MV-4-11 (cell line): ENCODE data around the gene ARHGEF28.

Experiments
- DNase-seq: peaks from one replicate; lab custom pipeline; 2025; lab: John Stamatoyannopoulos, UW

The ARHGEF28 gene

DNA sequence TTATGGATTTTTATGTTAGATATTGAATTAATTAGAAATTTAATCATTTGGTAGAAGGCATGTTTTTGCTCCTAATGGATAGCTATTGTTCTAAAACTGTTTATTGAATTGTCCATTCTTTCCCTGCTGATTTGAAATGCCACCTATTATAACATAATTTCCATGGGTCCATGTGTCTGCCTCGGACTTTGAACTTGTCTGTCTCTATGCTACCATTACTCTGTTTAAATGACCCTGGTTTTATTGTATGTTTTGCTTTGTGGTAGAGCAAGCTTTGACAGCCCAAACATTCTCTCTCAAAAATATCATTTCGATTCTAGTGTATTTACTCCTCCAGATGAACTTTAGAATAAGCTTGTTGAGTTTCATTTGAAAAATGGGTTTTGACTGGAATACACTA lies 120.6 kb downstream of the ARHGEF28 start:
- no peak for DNase-seq

DNA sequence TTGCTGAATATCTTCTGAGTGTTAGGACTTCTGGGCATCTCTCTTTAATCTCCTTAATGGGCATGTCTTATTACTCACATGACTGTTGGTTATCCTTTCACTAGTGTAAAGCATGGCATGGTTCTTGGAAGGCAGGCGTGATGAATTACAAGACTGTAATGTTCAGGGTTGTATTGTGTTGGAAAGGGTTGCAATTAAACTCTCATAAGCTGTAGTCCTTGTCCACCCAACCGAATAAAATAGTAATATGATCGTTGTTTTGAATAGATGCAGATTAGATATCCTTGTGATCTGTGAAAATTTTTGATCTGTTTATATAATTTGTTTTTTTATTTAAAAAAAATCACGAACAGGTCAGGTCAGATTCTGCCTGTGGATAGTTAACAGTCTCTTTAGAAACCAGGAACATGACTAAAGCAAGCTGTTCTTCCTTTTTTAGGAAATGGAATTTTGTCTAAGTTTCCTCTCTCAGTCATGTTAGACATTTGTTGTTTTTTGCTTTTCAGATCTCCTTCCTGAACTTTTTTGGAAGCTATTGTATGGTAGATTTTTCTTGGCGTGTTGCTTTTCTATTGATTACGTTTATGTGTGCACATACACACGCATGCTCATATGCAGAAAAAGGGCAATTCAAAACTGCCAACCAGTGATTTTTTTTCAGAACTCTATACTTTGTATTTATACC lies 121.8 kb downstream of the ARHGEF28 start:
- DNase-seq: no peak

DNA sequence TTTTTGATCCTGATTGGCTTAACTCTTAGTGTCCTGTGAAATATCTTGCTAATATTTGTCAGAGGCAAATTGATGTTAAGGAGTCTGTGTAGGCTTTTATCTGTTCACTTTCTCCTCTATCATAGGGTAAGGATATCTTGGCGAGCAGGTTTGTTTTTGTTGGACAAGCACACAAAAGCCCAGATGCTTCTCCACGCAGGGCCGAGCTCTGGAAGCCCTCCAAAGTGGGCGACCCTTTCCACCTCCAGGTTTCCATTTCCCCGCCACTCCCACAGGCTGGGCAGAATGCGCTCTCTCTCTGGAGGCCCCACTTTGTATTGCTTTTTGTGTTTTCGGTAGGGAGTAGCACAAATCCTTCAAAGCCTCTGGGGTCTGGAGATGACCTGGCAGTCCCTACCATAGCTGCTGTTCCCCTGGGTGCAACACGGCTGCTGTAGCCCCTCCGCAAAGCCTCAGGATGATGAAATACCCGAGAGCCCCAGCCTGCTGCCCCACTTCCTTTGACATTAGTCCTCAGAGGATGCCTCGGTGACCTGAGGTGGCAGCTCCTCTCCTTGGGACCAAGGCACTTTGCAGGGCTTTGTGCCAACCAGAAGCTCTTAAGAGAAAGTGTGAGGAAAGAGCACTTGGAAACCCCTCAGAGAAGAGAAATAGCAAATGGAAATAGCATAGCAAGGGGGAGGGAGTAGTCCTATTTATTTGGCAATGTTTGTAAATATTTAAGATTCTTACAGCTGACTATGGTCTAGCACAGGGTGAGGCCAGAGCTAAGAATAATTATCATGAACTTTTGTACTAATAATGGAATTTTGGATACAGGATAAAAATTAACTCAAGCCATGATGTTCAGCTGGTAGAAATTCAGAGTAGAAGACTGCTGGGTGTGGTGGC lies 122.8 kb downstream of the ARHGEF28 start:
- DNase-seq: no peak

DNA sequence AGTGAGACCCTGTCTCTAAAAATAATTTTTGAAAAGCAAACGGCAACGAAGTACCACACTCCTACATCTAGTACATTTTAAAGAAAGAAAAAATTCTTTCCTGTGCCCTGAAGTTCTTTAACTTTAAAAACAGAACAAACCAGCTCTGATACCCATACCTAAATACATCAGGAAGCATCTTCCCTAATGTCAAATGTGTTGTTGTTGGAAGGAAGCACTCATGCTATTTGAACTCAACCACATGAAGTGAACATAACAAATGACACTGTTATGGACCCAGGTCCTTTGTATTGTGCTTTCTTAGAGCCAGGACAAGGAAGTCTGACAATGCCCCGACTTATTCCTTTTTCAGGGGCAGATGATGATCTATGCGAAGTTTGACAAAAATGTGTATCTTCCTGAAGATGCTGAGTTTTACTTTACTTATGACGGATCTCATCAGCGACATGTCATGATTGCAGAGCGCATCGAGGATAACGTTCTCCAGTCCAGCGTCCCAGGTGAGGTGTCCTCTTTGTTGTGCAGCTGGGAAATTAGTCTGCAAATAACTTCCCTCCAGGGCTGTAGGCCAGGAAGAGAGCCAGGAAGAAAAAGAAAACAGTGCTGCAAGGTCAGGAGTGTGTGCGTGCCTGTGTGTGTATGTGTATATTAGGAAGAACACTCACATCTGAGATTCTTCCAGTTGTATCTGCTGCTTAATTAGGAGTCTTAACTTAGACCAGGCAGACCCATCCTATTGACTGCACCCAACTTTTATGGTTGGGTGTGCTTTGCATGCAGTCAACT lies 123.7 kb downstream of the ARHGEF28 start:
- no peak for DNase-seq

DNA sequence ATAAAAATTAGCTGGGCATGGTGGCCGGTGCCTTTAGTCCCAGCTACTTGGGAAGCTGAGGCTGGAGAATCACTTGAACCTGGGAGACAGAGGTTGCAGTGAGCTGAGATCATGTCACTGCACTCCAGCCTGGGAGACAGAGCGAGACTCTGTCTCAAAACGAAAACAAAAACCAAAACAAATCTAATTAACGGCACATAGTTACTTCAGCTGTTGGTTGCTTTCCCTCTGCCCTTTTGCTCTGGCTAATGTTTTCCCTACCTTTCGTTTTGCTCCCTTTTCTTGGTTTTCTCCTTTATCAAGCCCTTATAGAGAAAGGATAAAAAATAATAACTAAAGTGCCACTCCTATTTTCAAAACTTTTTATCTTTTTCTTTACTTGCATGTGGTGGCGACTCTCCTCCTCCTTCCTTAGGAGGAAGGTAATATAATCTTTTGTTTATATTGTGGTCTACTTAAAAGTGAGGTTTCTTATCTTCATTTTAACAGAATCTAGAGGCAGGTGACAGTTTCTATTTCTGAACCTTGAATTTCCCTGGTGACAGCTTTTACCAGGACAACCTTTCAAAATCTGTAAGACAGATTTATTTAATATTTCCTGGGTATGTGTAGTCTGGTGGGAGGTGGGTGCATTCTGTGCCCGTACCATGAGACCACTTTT lies 125.4 kb downstream of the ARHGEF28 start:
- no peak for DNase-seq

DNA sequence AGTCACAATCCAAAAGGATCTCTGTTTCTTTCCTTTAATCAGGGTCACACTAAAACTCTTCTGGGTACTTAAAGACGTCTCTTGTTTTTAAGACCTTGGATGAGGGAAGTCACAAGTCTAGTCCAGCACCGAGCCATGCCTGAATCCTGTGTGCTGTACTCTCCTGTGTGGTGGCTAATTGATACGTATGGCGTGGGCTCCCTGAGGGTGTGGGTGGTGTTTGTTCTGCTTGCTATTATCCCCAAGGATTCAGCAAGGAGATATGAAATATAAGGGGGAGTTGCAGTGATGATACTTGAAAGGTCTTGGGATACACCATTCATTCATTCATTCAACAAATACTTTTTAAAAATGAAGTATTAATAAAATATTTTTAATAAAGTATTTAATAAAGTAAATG lies 128.3 kb downstream of the ARHGEF28 start:
- no peak for DNase-seq

DNA sequence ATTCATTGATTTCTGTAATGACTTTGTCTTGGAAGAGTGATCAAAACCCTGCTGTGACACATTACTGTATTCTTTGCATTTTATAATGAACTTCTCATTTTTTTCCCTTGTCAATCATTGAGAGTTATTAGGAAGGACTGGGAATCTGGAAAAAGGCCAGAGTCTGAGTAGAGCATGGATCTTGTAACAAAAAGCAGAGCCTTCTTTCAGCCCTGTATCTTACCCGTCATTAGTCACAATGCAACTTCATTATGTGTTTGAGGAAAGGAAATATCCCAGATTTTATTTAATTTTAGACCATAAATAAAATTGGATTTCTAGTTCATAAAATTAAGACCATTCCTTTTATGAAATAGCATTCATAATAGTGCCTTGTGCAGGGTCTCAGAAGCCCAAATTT lies 131.4 kb downstream of the ARHGEF28 start:
- no peak for DNase-seq

DNA sequence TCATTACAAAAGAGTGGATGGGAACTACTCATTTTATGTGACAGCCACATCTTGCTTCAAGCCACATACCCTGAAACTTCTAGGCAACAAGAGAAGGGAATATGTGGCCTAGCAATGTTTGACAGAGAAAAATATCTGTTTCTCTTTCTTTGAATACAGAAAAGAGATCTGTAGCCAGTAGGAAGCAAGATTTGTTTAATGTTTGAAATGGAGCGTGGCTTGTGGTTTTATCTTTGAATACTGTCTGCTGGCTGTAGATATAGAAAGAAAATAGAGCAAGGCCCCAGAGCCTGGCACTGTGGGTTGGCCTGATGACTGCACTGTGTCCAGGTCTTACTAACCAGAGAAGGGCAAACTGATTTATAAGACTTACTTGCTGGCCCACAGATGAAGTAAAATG lies 133.8 kb downstream of the ARHGEF28 start:
- DNase-seq: no peak

DNA sequence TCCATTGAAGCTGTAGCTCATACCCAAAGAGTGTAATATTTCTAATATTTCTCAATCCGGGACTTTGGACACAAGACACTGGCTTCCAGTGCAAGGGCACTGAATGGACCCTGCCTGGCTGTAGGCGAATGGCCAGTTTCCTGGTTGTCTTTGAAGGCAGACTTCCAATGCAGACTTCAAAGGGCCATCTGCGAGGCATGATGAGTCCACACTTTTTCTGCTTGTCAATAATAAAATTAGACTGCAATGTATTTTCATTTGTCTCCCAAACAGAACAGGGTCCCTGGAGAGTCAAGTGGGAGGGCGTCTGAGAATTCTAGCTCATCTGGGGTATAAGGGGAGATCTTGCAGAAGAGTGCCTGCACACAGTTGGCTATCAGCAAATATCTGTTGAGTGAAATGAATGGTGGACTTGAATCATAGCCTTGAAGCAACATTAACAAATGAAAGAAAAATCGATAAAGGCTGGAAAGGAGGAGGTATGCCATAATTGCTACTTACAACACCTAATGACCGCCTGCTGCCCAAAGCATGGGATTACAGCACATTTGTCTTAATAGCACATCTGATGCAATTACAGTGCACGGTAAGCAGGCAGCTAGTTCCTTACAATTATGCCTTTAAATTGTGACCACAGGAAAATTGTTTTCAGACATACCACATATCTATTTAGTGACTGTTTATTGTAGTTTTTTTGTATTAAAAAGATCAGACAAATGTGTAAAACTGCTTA lies 137.5 kb downstream of the ARHGEF28 start:
- no peak for DNase-seq

DNA sequence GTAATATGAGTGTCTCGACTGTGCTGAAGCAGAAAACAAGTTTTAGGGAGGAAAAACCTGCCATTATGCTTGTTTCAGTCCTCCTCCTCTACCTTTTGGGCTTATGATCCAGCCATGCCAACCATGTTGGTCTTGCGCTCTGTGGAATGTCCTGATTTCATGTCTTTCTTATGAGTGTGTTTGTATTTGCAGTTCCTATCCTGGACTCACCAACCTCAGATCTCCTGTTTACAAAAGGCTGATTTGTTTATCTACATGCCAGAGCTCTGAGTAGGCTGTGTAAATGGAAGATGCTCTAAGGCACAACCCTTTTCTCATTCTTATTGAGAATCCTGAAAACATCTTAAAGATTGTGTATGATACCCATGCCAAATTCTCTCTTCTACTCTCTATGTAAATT lies 138.6 kb downstream of the ARHGEF28 start:
- DNase-seq: no peak

DNA sequence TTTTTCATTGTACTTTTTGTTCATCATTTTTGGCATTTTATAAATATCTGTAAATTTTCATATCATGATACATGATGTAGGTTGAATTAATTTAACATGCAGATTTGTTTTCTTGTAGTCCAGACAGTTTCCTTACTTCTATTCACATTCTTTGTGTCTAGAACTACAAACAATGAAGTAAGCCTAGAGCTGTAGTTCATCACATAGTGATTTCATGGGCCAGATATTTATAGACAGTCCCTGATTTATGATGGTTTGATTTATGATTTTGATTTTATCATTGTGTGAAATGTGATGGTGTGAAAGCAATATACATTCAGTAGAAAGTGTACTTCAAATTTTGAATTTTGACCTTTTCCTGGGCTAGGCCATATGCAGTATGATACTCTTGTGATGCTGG lies 139.0 kb downstream of the ARHGEF28 start:
- DNase-seq: no peak

DNA sequence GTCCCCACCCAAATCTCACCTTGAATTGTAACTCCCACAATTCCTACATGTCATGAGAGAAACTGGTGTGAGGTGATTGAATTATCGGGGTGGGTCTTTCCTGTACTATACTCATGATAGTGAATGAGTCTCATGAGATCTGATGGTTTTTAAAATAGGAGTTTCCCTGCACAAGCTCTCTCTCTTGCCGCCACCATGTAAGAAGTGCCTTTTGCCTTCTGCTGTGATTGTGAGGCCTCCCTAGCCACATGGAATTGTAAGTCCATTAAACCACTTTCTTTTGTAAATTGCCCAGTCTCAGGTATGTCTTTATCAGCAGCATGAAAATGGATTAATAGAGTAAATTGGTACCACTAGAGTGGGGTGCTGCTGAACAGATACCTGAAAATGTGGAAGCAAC lies 140.9 kb downstream of the ARHGEF28 start:
- no peak for DNase-seq

DNA sequence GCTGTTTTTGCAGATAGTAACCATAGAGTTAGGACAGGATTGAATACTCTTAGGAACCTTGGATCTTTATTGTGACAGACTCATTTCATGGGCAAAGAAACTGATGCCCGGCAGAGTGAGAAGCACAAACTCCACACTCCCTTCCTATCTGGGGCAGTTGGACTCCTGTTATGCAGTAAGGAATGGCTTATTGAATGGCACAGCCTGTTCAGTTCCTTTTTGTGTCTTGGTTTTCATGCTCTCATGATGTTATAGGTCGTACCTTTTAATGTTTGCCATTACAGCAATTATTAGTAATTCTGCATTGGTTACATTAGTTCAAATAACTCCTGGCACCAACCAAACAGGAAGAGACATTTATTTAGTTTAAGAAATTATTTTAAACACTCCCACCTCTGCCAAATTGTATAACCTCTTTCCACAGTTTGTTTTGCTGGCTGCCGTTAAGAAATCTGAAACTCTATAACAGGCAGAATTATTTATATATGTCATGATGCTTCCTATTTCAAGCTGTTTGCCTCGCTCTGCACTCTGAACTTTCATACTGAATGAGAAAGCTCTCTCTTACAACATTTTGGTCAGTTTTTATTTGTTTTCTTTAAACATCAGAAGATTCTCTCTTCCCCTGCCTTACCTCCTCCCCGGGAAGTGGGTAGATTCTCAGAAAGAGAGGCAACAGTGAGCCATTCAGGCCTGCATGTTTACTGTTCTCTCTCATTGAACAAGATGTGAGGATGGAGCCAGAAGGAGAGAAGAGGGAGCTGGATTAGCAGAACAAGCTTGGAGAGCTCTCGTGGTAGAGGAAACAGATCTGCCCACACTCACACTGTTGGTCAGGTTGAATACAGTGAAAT lies 144.4 kb downstream of the ARHGEF28 start:
- no peak for DNase-seq

DNA sequence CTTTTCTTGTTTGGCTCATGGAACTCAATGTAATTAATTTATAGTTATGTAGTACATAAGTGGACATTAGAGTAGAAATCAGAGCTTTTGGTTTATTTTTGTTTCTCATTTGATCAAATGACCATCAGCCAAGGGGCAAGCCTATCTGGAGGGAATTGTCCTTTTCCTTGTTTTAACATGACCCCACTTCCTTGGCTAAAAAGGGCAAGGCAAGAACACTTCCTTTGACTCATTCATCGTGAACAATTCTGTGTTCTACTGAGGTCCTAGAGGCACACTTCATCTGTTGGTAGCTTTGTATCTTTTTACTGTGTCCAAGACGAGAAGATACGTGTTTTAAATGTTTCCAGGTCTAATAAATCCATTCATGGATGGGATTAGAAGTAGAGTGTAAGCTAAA lies 148.9 kb downstream of the ARHGEF28 start:
- DNase-seq: no peak

DNA sequence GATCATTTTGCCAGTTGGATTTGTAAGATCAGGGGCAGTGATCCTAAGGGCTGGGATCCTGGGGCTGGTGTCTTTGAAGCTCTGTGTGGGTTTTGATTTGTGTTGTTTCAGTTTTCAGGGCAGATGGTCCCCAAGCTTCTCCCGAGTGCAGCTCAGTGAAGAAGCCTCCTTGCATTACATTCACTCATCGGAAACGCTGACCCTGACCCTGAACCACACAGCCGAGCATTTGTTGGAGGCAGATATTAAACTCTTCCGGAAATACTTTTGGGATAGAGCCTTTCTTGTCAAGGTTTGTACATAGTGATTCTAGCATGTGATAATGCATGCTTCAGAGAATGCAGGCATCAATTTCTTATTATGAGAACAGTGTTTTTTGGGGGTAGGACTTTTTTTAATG lies 150.4 kb downstream of the ARHGEF28 start:
- DNase-seq: no peak

DNA sequence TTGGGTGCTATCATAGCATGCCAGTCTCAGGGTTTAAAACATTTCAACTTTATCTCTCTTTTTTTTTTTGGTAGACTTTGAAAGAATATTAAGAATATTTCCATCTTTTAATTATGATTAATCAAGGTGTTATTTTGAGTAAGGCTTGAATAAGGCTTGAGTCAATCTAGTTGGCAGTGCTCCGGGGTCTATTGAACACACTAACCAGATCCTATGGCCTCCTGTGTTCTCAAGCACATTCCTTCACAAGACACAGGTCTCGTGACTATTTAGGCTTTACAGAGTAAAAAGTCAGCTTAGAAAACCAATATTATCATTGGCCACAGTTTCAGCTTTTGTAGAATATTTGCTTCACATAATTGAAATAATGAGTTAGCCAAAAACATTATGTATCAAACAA lies 151.2 kb downstream of the ARHGEF28 start:
- no peak for DNase-seq

DNA sequence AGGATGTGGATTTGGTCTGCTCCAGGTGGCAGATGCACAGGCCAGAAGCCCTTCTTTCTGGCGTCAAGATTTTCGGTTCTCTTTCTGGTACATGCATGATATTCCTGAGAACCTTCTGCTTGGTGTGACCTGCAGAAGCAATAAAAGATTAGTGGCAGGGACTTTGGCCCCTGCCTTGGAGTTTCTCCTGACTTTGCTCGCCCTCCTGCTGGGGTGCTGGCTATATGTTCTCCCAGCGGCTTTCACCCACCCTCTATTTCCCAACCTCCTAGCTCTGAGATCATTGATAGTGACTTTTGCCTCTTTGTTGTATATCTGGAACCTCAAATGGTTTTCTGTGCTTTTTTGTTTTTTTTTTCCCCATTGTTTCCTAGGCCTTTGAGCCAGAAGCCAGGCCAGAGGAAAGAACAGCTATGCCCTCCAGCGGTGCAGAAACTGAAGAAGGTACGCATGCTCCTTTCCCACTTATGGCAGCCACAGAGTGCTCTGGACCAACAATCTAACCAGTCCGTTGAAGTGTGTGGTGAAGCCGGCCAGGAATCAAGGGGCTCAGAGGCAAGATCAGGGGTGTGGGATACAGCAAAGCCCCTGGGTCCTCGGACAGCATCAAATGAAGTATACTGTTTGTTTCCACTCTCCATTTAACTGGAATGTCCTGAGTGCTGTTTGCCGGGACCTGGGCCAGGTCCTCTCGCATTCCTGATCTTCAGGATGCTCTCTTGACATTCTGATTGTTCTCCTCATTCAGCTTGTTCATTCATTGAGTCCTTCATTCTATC lies 154.5 kb downstream of the ARHGEF28 start:
- no peak for DNase-seq

DNA sequence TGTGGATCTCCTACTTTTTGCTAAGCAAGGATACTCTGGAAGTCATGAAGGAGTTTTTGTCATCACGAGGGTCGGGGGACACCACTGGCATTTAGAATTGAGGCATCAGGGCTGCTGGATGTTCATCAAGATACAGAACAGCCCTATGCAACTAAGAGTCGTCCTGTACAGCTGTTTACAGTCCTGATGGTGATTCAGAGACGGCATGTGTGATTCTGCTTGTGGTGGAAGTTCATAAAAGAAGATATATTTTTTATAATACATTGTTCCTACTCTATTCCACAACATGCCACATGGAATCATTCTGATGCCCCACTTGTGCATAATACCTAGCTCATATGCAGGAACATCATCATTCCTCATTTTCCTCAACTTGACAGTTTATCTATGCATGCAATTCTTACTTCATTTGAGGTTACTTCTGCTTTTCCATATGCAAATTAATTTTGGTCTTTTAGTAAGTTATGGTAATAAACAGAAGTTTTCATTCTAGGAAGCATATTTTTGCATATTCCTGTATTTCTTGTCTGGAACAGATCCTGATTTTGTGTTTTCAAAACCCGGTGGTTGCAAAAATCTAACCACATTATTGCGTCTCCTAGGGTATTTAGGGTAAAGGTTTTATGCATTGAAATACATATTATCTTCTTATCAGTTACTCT lies 155.2 kb downstream of the ARHGEF28 start:
- peak; percentile 46 for DNase-seq

DNA sequence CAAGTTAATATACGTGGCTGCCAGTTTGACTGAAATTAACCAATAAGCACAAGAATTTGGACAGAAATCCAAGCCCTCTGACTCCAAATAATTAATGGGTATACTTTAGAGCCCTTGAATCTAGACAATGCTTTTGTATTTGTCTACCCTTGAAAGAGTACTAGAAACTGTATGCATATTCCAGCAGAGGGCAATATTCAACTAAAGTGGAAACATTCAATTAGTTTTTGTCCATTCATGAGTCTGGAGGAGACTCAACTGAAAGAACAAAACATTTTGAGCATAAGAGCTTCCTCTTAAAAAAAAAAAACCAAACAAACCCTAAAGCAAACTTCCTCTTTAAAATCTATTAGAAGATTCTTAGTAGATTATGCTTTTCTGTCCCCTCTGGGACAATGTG lies 157.8 kb downstream of the ARHGEF28 start:
- DNase-seq: peak; percentile 83
